ENCODE data around the gene B4GALNT3. TPM values are rescaled to one million over a fixed set of nuclear protein-coding genes. Genes with fewer than 3 reads are reported as not detected.

The B4GALNT3 gene
- polyA plus RNA-seq, 3 donors = 15.1 to 21.6 (median 17.1) TPM

DNA sequence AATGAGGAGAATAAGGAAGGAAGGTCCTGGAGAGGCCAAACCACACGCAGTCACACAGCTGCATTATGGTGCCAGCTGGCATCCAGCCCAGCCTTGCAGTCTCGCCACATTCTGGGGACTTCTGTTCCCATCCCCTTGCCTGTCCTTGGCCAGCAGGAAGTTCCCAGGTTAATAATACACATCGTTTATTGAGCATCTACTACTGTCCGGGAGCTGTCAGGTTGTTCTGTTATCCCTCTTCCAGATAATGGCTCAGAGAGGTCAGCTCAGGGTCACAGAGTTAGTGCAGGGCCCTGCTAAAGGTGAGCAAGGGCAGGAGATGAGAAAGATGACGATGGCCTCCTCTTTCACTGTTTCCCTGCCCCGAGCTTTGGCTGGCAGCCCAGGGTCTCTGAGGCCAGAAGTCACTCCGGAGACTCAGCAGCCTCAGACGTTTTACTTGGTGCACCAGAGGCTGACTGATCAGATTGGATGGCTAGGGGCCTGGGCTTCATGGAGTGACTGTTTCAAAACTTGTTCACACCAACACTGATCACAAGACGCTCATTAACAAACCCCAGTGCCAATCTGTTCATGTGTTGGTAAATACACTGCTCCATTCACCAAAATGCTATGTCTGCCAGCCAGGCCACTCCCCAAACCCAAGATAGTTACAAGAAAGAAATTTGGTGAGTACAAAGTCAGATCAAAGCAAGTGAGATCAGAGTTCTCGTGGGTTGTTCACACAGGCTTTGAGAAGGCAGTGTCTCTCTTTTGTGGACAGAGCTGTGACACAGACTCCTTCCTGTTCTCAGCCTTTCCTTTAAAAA lies 79.2 kb downstream of the B4GALNT3 start:
- peak; percentile 17 for DNase-seq

DNA sequence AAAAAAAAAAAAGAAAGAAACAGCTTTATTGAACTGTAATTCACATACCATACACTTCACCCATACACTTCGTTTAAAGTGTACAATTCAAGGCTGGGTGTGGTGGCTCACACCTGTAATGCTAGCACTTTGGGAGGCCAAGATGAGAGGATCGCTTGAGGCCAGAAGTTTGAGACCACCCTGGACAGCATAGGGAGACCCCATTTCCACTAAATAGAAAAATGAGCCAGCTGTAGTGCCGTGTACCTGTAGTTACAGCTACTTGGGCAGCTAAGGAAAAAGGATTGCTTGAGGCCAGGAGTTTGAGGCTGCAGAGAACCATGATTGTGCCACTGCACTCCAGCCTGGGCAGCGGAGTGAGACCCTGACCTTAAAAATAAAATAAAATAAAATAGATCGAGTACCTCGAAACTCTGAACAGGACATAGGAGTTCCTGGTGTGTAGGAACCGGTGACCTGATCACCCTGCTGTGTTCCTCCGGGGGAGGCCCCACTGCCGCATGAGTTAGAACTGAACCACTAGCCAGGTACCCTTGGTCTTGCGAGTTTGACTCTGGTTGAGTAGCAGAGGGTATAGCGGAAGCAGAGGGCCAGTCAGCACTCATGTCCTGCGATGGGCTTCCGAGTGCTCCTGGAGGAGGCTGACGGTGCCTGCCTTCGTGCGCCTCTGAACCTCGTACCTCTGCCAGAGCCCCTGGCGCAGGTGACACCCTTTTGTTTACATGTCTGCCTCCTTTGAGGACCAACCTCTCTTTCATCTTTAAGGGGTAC lies 80.0 kb downstream of the B4GALNT3 start:
- no peak for DNase-seq

DNA sequence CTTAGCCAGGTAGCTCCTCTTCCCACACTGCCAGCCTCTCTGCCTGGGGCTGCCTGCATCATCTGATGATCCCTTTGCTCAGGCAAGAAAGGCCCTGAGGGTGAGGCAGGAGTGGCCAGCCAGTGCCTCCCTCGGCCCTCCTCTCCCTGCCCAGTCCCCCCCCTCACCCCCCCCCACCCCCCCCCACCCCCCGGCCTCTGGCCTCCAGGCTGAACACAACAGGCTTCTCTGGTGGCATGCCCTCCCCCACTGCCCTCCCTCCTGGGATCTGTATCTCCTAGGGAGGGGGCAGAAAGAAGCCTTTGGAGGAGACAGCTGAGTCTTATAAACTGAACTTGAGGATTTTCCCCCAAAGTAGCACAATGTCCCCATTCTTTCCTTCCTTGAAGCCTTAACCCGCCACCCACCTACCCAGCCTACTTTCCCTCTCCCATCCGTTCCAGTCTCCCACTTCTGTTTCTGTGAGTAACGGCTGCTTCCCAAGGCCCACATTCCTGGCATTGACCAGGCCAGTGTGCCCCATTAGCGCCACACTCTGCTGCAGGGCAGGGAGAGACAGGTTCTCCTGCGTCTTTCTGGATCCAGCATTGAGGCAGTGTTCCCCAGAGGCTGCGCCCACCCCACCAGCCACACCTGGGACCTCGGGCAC lies 82.1 kb downstream of the B4GALNT3 start:
- peak; percentile 40 for DNase-seq

DNA sequence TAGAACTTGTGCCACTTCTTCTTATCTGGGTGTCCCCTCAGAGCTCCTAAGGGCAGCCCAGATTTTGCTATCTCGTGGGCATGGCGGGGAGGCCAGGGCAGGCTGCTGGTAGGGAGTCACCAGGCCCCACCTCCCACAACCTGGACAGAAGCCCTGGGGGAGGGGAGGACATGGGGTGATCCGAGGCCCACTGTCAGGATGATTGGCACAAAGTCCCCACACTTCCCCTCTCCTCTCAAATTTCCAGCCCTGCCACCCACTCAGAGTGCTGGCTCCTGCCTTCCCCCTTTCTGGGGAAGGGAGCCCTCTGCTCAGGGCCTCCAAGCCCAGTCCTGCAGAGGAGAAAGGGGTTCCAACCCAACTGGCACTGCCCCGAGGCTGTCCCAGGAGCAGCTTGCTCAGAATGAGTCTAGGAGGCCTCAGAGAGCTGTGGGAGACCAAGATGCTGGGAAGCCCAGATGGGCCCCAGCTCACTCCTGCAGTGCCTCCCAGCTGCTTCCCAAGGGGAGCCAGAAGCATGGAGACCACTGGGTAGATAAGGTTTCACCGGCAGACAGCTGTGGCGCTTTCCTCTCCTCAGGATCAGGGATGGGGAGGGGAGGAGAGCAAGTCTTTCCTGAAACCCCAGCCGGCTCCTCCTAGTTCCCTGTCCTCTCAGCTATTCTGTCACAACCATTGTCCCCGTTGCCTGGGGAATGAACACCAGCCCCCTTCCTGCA lies 82.8 kb downstream of the B4GALNT3 start:
- peak; percentile 77 for DNase-seq

DNA sequence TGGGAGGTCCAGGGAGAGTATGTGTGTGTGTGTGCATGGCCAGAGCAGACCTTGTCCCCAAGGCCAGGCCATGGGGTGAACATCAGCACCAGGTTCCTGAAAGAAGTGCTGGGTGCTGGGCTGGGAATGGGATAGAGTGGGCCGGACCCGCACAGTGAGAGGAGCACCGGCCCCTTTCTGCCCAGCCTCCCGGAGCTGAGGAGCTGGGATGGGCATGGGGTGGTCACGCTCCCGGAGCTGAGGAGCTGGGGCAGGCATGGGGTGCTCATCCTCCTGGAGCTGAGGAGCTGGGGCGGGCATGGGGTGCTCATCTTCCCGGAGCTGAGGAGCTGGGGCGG lies 83.3 kb downstream of the B4GALNT3 start:
- DNase-seq = no peak

DNA sequence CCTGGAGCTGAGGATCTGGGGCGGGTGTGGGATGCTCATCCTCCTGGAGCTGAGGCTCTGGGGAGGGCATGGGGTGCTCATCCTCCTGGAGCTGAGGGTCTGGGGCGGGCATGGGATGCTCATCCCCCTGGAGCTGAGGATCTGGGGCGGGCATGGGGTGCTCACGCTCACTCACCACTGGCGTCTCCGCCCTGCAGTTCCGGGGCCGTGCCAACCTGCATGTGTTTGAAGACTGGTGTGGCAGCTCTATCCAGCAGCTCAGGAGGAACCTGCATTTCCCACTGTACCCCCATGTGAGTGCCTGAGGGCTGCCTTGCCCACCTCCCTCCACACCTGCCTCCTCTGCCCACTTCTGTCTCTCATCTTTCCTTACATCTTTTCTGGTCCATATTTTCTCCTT lies 84.4 kb downstream of the B4GALNT3 start:
- DNase-seq = no peak

DNA sequence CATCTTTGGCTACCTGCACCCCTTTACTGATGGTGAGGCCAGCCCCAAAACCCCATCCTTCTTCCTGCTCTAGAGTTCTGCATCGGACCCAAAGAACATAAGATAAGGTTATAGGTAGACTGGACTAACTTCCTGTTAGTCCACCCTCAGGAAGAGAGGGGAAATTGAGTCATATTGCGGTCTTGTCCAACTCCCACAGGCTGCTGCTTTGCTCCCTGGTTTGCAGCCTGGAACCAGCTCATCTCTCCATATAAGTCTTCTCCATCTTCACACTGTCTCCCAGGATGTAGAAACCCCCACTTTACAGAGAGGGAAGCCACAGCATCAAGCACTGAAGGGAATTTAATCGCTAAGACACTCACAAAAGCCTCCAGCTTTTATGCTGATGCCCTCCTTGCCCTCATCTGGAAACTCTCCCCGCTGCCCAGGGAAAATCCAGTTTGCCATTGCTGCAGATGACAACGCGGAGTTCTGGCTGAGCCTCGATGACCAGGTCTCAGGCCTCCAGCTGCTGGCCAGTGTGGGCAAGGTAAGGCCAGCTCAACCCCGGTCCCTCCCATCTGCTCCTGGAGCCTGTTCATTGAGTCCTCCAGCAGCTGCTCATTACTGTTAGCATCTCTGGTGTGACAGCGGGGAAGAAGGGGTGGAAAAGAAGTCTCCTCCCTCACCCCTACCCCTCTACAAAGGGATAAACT lies 85.3 kb downstream of the B4GALNT3 start:
- no peak for DNase-seq

DNA sequence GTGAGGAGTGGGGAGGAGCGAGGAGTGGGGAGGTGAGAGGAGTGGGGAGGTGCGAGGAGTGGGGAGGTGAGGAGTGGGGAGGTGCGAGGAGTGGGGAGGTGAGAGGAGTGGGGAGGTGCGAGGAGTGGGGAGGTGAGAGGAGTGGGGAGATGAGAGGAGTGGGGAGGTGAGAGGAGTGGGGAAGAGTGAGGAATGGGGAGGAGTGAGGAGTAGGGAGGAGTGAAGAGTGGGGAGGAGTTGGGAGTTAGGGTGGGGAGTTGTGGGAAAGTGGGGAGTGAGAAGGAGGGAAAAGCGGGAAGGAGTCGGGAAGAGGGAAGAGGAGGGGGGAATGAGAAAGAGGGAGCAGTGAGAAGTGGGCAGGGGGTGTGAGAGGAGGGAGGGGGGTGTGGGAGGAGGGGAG lies 86.1 kb downstream of the B4GALNT3 start:
- no peak for DNase-seq

DNA sequence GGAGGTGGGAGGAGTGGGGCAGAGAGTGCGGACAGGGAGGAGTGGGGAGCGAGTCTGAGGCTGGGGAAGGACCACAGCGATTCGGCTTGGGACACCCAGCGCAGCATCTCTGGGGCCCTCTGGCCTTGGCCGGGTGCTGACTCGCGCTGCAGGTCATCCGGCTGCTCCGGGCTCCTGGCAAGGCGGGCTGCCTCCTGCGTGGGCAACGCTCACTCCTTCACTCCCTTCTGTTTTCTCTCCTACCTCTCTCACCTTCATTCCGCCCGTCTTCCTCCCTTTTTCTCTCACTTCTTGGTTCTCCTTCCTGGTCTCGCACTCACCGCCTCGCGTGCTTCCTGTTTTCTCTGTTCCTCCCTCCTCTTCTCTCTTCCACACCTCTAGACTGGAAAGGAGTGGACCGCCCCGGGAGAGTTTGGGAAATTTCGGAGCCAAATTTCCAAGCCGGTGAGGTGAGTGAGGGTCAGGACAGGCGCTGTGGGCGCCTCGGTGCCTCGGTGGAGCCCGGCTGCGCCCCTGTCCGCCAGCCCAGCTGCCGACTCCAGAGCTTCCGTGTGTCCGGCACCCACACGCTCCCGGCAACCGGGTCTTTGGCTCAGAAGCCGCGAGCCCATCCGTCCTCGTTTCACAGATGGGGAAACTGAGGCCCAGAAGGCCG lies 86.7 kb downstream of the B4GALNT3 start:
- DNase-seq = no peak

DNA sequence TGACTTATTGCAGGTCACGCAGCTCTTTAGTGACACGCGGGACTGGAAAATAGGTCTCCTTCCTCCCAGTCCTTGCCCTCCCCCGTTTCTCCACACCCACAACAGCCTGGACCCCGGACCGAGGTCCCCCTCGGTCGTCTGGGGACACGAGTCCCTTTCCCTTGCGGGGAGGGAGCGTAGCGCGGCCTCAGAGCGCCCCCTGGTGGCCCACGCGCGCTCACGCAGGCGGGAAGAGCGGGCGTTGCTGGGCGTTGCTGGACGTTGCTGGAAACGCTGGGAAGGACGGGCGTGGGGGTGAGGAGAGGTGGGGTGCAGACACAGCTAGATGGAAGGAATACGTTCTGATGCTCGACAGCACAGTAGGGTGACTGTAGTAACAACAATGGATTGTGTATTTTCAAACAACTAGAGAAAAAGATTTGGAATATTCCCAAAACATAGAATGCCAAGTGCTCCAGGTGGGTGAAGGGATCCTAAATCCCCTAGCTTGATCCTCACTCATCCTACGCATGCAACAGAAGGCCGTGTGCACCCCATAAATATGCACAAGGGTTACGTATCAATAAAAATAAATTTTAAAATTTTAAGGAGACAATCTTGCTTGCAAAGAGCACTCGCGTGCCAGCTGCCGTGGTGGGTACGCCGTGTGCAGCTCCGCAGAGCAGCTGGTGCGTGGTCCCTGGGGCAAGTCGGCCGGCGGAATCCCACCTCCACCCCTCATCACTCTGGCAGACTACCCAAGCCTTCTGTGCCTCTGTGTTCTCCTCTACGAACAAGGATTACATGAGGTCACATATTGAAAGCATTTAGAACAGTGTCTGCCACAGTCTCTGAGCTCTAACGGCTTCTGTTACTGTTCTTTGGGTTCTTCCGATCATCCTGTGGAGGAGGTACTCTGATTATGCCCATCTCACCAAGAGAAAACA lies 87.4 kb downstream of the B4GALNT3 start:
- DNase-seq = peak; percentile 48

DNA sequence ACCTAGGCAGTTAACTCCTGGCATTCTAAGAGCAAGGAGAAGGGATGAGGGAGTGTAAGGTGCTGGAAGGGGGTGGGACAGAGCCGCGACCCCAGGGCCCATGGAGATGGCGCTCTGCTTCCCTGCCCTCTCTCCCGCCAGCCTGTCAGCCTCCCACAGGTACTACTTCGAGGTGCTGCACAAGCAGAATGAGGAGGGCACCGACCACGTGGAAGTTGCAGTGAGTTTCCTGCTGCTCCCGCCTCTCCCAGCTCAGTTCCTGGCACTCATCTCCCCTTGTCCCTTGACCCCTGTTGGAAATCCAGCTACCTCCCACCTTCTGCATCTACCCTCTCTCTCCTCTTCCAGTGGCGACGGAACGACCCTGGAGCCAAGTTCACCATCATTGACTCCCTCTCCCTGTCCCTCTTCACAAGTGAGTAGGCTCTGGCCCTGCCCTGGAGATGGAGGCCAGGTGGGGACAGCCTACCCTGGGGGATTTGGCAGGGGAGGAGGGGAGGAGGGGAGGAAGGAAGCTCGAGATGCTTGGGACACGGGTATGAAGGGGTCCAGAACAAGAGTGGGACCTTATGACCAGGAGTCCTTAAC lies 88.2 kb downstream of the B4GALNT3 start:
- no peak for DNase-seq

DNA sequence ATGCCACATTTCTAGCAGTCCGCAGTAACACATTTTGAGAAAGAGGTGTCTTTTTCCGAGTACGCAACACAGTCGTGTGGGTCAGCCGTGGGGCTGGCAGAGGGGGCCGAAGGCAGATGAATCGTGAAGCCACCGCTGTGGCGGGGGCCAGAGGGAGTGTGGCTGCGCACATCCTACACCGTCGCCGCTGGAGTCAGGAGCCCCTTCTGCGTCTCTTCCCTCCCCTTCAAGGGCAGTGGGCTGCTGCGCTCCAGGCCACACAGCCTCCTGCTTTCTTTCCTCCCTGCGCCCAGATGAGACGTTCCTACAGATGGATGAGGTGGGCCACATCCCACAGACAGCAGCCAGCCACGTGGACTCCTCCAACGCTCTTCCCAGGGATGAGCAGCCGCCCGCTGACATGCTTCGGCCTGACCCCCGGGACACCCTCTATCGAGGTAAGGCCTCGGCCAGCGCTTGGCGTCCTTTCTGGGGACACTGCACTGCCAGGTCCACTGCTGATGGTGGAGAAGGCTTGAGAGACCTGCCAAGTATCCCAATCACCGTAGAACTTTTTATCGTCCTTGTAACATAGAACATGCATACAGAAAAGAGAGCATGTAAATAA lies 89.8 kb downstream of the B4GALNT3 start:
- DNase-seq = no peak

DNA sequence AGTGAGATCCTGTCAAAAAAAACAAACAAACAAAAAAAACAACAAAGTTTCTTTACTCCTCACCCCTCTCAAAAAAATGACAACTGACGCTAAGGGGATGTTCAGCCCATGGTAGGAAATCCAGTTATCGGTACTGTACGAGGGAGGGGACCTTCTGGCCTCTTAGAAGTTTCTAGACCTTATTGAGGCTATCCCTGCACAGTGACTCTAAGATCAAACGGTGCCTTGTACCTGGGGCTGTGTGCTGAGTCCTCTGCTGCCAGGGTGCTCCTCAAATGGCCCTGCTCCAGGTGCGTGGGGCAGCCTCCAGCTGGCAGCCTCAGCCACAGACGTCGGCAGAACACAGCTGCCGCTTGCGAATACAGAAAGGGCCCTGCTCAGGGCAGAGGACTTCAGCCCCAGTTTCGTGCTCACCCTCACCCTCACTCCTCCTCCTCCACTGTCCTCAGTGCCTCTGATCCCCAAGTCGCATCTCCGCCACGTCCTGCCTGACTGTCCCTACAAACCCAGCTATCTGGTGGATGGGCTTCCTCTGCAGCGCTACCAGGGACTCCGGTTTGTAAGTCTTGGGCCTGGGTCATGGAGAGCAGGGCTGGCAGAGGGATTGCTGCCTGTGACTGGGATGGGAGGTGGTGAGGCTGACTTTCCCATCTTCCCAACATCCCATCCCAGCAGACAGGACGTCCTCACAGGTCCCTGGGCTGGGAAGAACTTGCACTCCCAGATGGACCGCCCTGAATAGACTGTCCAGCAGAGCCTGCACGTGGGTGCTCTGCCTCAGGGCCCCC lies 90.9 kb downstream of the B4GALNT3 start:
- no peak for DNase-seq

DNA sequence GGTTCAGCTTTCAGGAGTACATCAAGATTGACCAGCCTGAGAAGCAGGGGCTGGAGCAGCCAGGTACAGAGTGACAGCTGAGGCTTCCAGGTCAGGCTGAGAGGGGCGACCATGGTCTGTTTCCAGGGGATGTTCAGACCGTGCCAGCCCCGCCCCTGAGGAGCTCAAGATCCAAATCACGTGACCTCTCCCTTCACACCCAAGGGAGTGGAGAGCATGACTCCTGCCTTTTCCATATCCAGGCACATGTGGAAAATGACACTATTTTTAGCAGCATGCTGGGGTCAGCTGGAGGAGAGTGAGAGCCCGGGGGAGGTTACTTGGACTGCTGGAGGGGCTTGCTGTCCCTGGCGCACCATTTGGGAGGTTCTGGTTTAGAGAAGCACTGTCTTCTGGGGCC lies 92.7 kb downstream of the B4GALNT3 start:
- DNase-seq = no peak

DNA sequence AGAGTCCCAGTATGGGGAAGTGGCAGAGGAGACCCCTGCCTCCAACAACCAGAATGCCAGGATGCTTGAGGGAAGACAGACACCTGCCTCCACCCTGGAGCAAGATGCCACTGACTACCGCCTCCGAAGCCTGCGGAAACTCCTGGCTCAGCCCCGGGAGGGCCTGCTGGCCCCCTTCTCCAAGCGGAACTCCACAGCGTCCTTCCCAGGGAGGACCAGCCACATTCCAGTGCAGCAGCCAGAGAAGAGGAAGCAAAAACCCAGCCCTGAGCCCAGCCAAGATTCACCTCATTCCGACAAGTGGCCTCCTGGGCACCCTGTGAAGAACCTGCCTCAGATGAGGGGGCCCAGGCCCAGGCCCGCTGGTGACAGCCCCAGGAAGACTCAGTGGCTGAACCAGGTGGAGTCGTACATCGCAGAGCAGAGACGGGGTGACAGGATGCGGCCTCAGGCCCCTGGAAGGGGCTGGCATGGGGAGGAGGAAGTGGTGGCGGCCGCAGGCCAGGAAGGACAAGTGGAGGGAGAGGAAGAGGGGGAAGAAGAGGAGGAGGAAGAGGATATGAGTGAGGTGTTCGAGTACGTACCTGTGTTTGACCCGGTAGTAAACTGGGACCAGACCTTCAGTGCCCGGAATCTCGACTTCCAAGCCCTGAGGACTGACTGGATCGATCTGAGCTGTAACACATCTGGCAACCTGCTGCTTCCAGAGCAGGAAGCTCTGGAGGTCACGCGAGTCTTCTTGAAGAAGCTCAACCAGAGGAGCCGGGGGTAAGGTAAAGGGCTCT lies 93.7 kb downstream of the B4GALNT3 start:
- DNase-seq = no peak

DNA sequence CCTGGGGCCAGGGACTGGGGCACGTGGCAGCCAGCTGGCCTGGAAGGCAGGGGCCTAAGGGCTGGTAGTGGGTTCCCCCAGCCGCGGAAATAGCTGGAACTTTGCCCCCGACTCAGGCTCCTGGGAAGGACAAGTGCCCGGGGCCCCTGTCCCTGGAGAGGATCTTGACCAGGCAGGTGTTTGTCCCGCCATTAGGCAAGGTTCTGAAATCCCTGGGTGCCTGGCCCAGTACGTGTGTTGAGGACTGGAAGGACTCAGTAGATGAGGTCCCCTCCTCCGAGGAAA lies 94.2 kb downstream of the B4GALNT3 start:
- no peak for DNase-seq

DNA sequence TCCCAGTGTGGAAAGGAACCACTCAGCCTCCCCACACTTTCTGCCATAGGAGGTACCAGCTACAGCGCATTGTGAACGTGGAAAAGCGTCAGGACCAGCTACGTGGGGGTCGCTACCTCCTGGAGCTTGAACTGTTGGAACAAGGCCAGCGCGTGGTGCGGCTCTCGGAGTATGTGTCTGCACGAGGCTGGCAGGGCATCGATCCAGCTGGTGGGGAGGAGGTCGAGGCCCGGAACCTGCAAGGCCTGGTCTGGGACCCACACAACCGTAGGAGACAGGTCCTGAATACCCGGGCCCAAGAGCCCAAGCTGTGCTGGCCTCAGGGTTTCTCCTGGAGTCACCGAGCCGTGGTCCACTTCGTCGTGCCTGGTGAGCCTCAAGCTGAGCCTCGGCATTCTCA lies 96.8 kb downstream of the B4GALNT3 start:
- DNase-seq = no peak

DNA sequence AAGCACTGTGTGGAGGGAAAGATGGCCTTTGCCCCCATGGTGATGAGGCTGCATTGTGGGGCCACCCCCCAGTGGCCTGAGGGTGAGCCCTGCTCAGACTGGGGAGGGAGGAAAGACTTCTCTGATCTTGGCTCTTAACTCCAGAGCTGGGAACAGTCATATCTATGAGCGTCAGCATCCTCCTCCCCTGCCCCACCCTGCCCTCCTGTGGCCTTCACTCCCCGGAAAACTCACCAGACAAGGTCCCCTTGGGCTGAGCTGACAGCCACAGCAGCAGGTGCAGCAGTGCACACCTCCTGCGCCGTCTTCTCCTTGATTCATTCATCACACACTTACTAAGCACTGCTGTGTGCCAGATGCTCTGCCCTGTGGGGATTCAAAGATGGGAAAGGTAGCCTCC lies 98.8 kb downstream of the B4GALNT3 start:
- no peak for DNase-seq

Data from renal pelvis (tissue), 4 donors.